ENCODE data around the gene AXIN1. TPM values are rescaled to one million over a fixed set of nuclear protein-coding genes. Genes with fewer than 3 reads are reported as not detected.

The AXIN1 gene
- total RNA-seq, 2 experiments from 2014 or later, result 30.9 to 32.5 TPM

DNA sequence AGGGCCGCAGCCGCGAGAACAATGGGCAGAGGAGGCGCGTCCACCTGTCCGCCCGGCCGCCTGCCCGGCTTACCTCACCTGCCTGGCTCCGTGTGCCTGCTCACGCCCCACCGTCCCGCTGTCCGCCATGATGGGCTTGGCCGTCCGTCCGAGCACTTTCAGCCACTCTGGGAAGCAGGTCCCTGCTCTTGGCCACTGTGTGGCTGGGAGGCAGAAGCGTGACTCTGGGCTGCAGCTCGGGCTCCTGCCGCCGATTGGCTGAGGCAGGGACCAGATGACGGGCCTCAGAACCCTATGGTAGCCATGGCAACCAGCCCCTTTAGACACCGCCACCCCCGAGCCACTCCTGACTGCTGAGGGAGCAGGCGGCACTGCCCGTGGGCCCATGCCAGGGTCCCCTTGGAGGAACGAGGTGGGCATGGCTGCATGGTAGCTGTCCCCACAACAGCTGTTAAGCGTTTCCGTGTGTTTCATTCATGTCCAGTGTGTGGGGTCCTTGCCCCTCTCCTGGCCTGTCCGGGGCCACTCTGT, 8.9 kb upstream of the AXIN1 start:
- no peak for ATAC-seq (ENCODE audit: low read depth)
- Mint-ChIP-seq H3K4me3 (no peak overlapping the region), H3K27me3 (peaks cover 3% of the 10 kb centered on the region), H3K27ac (no peak overlapping the region), H3K36me3 (no peaks in the 10 kb centered on the region), H3K9me3 (no peaks in the 10 kb centered on the region), H3K4me1 (peaks cover 4% of the 10 kb centered on the region)
- DNase-seq, result no peak
- POLR2A ChIA-PET, result interaction anchor here (1.8 kb wide), 1 partner anchor 254 kb away, joined by 5 read pairs; no protein-coding TSS in a partner anchor

DNA sequence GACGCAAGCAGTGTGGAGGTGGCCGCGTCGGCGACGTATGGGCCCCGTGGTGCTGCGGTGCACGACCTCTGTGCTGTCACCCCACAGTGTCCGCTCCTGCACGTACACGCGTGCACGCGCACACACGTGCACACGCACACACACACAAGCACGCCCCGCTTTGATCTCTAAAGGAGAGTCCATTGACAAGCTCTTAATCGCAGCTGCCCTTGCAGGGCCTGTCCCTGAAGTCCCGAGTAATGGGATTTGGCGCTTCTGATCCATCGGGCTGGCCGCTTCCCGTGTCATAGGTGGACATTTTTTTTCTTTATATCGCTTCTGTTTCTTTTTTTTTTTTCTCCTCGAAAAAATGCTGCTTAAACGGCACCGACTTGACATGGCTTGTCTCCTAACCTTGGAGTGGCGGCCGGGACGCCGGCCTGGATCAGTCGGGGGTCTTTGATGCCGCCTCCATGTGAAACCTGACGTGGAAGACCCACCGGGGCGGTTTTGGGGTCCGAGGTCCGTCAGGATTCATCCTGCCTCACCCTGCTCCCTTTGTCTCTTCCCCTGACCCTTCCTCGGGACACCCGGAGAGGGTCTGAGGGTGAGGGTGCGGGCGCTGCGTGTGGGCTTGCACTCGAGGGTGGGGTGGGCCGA, 8.3 kb upstream of the AXIN1 start:
- Mint-ChIP-seq H3K27me3 (peaks cover 3% of the 10 kb centered on the region), H3K27ac (no peak overlapping the region), H3K4me3 (no peak overlapping the region), H3K36me3 (no peaks in the 10 kb centered on the region), H3K9me3 (no peaks in the 10 kb centered on the region), H3K4me1 (peaks cover 4% of the 10 kb centered on the region)
- ATAC-seq (ENCODE audit: low read depth), result no peak
- POLR2A ChIA-PET, result no interaction called here
- DNase-seq, result no peak

DNA sequence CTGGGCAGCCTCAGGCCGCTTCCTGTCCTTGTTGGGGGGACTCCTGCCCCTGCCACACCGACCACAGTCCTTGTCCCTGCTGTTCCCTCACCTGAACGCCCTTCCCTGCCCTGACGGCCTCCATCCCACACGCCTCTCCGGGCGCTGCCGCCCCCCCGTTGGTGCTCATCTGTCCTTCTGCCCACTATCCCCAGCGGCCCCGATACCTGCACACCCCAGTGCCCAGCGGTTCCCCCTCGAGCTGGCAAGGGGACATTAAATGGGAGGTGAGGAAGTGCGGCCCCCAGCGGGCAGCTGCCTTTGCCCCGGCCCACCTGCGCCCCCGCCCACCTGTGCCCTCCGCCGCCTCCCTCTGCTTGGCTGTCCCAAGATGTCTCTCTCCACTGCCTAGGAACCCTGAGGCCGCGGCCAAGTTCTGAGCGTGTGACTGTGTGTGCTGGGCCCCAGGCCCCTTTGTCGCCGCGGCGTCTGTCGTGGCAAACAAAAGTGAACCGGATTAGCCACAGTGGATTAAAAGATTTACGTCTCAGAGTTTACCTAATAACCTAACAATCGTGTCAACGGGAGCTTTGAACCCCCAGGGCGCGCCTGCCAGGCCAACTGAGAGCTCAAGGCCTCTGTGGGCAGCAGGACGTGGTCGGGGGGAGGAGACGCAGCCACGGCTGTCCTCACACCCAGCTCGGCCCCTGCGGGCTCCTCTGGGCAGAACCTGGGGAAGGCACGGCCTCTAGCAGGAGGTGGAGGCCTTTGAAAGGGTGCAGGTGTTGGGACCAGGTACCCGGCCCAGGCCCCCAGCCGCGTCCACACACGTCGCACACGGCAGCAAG, 7.6 kb upstream of the AXIN1 start:
- no peak overlapping the region for H3K4me3 Mint-ChIP-seq
- H3K27ac Mint-ChIP-seq, result no peak overlapping the region
- H3K36me3 Mint-ChIP-seq, result no peaks in the 10 kb centered on the region
- no peak for ATAC-seq (ENCODE audit: low read depth)
- H3K27me3 Mint-ChIP-seq, result peaks cover 3% of the 10 kb centered on the region
- H3K4me1 Mint-ChIP-seq, result peaks cover 7% of the 10 kb centered on the region
- POLR2A ChIA-PET, result no interaction called here
- DNase-seq, result no peak
- H3K9me3 Mint-ChIP-seq, result no peaks in the 10 kb centered on the region

DNA sequence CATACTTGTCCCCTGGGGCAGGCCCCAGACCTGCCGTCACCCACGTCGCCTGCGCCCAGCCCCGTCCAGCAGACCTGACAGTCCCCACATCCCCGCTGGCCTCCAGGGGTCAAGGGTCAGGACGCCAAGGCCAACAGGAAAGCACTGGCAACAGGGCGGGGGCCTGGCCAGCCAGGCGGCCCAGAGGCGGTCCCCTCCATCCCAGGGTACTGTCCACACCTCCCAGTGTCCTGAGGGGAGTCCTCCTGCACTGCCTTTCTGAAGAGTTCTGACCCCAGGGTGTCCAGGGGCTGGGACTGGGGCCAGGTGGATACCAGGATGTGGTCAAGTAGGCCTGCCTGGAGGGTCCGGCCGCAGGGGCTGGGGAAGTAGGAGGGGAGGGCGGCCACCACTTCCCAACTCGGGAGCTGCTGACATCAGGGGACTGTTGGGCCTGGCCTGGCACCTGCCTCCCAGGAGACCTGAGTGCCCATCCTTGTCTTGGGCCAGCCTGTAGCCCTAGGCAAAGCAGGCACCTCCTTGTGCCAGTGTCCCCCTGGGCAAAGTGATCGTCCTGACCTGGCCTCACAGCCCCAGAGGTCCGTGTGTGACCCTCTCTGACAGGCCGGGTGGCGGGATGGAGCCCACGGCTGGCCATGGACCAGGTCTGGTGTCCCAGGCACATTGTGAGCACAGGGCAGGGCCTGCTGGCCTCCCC, 6.7 kb upstream of the AXIN1 start:
- peaks cover 11% of the 10 kb centered on the region for H3K4me1 Mint-ChIP-seq
- DNase-seq (no peak), ATAC-seq (ENCODE audit: low read depth) (no peak)
- no peaks in the 10 kb centered on the region for H3K9me3 Mint-ChIP-seq
- POLR2A ChIA-PET, result no interaction called here
- H3K27ac Mint-ChIP-seq, result no peak overlapping the region
- H3K36me3 Mint-ChIP-seq, result no peaks in the 10 kb centered on the region
- H3K27me3 Mint-ChIP-seq, result peaks cover 3% of the 10 kb centered on the region
- H3K4me3 Mint-ChIP-seq, result no peak overlapping the region

DNA sequence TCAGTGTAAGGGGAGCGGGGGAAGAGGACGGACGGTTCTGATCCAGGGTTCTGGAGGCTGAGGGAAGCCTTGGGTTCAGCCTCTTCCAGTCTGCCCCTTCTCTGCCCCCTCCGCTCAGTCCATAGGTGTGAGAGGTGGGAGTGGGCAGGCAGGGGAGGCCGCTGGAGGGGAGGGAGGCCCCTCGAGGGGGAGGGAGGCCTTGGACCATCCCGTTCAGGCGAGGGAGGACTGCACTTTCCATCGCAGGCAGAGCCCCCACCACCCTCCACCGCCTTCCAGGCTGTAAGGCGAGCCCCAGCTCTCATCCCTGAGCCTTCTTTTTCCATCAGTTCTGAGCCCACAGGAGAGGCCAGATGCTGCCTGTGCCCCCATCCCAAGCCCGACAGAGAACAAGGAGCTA, 4.2 kb upstream of the AXIN1 start:
- no peak for DNase-seq
- Mint-ChIP-seq H3K27ac (no peak overlapping the region), H3K27me3 (no peaks in the 10 kb centered on the region), H3K4me3 (no peak overlapping the region), H3K9me3 (no peaks in the 10 kb centered on the region), H3K4me1 (peaks cover 9% of the 10 kb centered on the region), H3K36me3 (no peaks in the 10 kb centered on the region)
- no peak for ATAC-seq (ENCODE audit: low read depth)
- POLR2A ChIA-PET, result no interaction called here

DNA sequence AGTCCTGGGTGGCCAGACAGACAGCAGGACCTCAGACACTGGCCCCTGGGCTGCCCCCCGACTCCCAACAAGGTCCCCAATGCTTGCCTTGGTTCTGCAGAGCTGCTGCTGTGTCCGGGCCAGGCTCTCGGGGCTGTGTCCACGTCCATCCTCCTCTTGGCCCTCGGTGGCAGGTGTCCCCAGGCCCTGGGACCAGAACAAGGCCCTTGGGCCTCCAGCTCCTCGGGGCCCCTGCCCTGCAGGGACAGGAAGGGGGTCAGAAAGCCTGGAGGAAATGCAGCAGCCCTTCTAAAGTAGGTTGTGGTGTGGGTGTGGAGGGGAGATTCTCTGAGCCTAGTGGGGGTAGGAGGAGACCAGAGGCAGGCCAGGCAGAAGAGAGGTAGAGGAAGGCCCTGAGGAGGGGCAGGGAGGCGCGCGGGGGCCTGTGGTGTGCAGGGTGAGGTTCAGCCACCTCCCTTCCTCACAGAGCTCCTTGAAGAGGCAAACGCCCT, 2.5 kb upstream of the AXIN1 start:
- H3K27me3 Mint-ChIP-seq, result no peaks in the 10 kb centered on the region
- ATAC-seq (ENCODE audit: low read depth) (peak; percentile 29), DNase-seq (peak; percentile 56)

DNA sequence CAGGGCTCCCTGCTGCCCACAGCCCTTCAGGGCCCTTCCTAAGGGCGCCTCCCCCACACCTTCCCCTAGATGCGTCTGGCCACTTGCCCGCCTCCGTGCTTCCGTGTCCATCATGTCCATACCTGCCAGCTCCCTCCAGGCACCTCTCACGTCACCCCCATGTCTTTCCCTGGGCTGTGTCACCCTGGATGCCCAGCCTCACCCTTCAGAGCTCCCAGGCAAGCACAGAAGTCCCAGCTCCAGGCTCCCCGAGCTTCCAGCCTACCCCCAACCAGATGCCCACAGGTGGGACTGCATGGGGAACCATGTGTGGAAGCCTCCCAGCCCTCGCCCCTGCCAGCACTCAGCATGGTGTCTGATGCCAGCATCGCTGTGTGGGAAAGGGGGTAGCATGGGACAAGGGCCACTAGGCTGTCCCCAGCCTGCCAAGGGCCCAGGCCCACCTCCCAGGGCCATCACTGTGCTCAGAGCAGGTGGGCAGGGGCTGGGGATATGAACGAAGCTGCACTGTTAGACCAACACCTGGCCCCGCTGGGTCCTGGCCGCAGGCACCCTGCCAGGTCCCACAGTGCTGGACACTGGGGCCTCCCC, 1.9 kb upstream of the AXIN1 start:
- H3K27ac Mint-ChIP-seq, result peak overlapping the region; percentile 74
- peaks cover 6% of the 10 kb centered on the region for H3K36me3 Mint-ChIP-seq
- ATAC-seq (ENCODE audit: low read depth) (no peak), DNase-seq (peak; percentile 51)
- no peaks in the 10 kb centered on the region for H3K9me3 Mint-ChIP-seq
- peaks cover 16% of the 10 kb centered on the region for H3K4me1 Mint-ChIP-seq
- POLR2A ChIA-PET, result interaction anchor here (0.5 to 1.6 kb wide), 3 partner anchors 11 to 16 kb away, joined by 3 to 5 read pairs (median 5); partner anchors contain the start of gene MRPL28
- H3K4me3 Mint-ChIP-seq, result peak overlapping the region; percentile 65
- H3K27me3 Mint-ChIP-seq, result no peaks in the 10 kb centered on the region

More for the DNA sequence above, 2.5 kb upstream of the AXIN1 start:
- Mint-ChIP-seq H3K27ac (peak overlapping the region; percentile 80), H3K9me3 (no peaks in the 10 kb centered on the region), H3K4me3 (peak overlapping the region; percentile 61), H3K4me1 (peaks cover 16% of the 10 kb centered on the region), H3K36me3 (peaks cover 6% of the 10 kb centered on the region)
- POLR2A ChIA-PET, result interaction anchor here (0.5 to 1.2 kb wide), 3 partner anchors 10 to 281 kb away, joined by 3 to 5 read pairs (median 3); partner anchors contain the start of genes METTL26 and MRPL28

DNA sequence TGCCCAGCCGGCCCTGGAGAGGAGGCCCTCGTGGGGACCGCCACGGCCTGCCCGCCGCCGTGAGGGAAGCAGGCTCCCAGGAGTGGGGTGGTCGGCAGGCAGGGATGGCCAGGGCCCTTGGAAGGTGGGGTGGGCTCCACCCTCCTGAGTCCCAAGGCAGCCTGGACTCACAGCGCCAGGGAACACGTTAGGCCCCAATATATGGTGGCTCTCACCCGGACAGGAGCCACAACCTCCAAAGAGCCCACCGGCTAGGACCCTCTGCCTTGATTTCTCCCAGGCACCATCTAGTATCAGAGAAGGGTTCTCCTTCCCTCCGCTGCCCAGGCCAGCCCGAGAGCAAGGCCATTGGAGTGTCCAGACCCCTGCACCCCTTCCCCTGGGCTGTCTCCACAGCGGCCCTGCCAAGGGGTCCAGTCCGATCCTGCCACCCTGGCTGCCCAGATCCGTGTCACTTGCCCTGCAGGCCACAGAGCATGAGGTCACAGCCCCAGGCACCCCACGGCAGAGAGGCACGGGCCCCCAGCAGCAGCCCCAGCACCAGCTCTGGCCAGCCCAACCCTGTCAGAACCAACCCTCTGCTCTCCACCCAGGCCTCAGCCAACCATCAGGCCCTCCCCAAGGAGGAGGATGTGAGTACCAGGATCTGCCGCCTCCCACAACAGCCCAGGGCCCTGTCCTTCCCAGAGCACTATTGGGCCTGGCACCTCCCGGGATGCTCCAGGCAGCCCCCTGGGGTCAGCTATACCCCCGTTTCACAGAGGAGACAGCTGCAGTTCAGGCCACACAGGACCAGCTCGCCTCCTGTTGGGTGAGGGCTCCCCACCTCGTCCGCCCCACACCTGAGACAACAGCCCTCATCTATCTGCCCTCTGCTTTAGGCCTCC, 1.1 kb upstream of the AXIN1 start:
- ATAC-seq (ENCODE audit: low read depth) (no peak), DNase-seq (no peak)
- H3K9me3 Mint-ChIP-seq, result no peaks in the 10 kb centered on the region
- H3K27me3 Mint-ChIP-seq, result no peaks in the 10 kb centered on the region
- peaks cover 6% of the 10 kb centered on the region for H3K36me3 Mint-ChIP-seq
- H3K27ac Mint-ChIP-seq, result peak overlapping the region; percentile 74
- POLR2A ChIA-PET, result interaction anchor here (0.6 to 3.3 kb wide), 6 partner anchors 13 to 300 kb away, joined by 4 to 10 read pairs (median 4); partner anchors contain the start of genes FAM234A, LUC7L, POLR3K and SNRNP25
- peaks cover 16% of the 10 kb centered on the region for H3K4me1 Mint-ChIP-seq
- peak overlapping the region; percentile 65 for H3K4me3 Mint-ChIP-seq

DNA sequence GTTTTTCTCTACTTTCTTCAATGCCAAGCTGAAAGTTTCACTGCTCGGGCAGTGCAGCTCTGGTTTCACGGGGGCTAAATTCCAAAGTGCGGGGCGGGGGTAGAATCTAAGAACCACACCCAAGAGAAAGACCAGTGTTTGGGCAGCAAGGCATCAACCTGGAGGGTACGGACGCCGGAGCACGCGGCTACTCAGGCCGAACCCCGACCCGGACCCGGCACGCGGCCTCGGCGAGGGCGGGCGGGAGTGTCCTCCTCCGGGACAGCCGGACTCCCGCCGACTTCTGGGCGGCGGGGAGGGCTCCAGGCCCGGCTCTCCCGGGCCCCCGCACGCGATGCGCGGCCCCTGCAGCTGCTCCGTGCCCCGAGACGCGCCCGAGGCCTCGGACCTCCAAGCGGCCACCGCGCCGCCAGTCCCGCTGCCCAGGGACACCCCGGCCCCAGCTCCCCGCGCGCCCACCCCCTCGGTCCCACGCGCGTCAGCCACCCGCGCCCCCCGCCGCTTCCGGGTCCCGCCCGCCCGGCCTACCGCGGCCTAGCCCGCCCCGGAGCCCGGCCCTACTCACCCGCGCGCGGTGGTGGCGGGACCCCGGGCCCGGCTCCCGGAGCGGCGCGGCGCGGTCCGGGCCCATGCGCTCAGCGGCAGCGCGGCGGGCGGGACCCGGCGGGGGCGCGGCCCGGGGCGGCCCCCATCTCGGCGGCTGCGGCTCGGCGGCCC, 561 bp downstream of the AXIN1 start:
- H3K27me3 Mint-ChIP-seq, result no peaks in the 10 kb centered on the region
- POLR2A ChIA-PET, result interaction anchor here (0.9 to 3.3 kb wide), 6 partner anchors 11 to 123 kb away, joined by 3 to 10 read pairs (median 4); partner anchors contain the start of genes FAM234A and LUC7L
- DNase-seq (no peak), ATAC-seq (ENCODE audit: low read depth) (peak; percentile 27)
- peak overlapping the region; percentile 92 for H3K4me3 Mint-ChIP-seq
- peak overlapping the region; percentile 88 for H3K27ac Mint-ChIP-seq
- peaks cover 6% of the 10 kb centered on the region for H3K36me3 Mint-ChIP-seq
- H3K4me1 Mint-ChIP-seq, result peaks cover 23% of the 10 kb centered on the region
- H3K9me3 Mint-ChIP-seq, result no peaks in the 10 kb centered on the region

DNA sequence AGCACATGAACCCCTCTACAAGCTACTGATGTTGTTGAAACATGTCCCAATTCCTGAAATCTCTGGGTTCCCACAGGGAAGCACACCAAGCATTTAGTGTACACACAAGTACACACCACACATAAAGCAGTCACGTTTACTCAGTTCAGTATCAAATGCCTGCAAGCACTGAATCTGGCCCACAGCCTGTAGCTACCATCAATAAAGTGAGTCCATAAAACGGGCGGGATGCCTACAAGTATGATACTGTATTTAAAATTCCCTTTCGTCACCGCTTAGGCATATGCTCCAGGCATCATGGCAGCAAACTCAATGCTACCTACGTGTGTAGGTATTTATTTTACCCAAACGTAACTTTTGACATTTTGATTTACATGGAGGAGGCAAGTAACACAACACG, 2.3 kb downstream of the AXIN1 start:
- peaks cover 21% of the 10 kb centered on the region for H3K4me1 Mint-ChIP-seq
- H3K4me3 Mint-ChIP-seq, result peak overlapping the region; percentile 10
- H3K27me3 Mint-ChIP-seq, result no peaks in the 10 kb centered on the region
- peaks cover 14% of the 10 kb centered on the region for H3K36me3 Mint-ChIP-seq
- ATAC-seq (ENCODE audit: low read depth), result no peak
- H3K27ac Mint-ChIP-seq, result no peak overlapping the region
- no peak for DNase-seq
- POLR2A ChIA-PET, result interaction anchor here (3.3 kb wide), 1 partner anchor 121 kb away, joined by 10 read pairs; the partner anchor contains the start of gene LUC7L
- H3K9me3 Mint-ChIP-seq, result no peaks in the 10 kb centered on the region

DNA sequence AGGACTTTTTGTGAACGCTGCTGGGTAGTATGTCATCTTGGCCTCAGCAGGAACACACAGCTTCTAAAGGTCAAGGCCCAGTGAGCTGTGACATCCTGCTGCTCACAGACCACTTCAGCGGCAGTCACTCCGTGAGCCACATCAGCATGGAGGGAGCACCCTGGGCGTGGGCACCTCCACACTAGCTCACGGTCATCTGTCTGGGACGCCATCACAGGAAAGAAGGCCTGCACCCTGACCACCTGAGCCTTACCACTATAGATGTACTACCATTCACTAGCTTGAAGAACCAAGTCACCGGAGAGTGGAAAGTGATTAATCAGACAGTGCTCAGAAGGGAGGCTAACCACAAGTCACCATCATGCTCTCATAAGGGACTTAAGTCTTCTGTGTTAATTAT, 3.3 kb downstream of the AXIN1 start:
- DNase-seq (no peak), ATAC-seq (ENCODE audit: low read depth) (no peak)
- Mint-ChIP-seq H3K4me3 (no peak overlapping the region), H3K4me1 (peaks cover 17% of the 10 kb centered on the region), H3K27ac (no peak overlapping the region), H3K9me3 (no peaks in the 10 kb centered on the region), H3K36me3 (peaks cover 22% of the 10 kb centered on the region), H3K27me3 (no peaks in the 10 kb centered on the region)
- POLR2A ChIA-PET, result no interaction called here
